HEK293 (cell line): ENCODE measurements around the gene ABT1.

Experiments used
- BCL6B ChIP-seq: fragments of 450-650 bp; formaldehyde crosslinking; IDR thresholded peaks from 2 replicates; pipeline ENCODE4 v1.5.1; 2017; ENCODE audit warnings: missing biosample characterization, missing genetic modification characterization
- GLI2 ChIP-seq: fragments of 450-650 bp; formaldehyde crosslinking; IDR thresholded peaks from 2 replicates; pipeline ENCODE4; 2017; ENCODE audit warnings: missing biosample characterization, missing genetic modification characterization, low read depth, borderline replicate concordance
- IKZF3 ChIP-seq: fragments of 450-650 bp; IDR thresholded peaks from 2 replicates; pipeline ENCODE4 v1.5.0; 2018; ENCODE audit warnings: missing biosample characterization, mild to moderate bottlenecking, missing genetic modification characterization, moderate library complexity
- OSR2 ChIP-seq: fragments of 450-650 bp; formaldehyde crosslinking; IDR thresholded peaks from 2 replicates; pipeline ENCODE4 v1.5.1; 2016; ENCODE audit warnings: missing biosample characterization, missing genetic modification characterization
- OVOL3 ChIP-seq: fragments of 450-650 bp; formaldehyde crosslinking; IDR thresholded peaks from 2 replicates; pipeline ENCODE4 v1.5.1; 2016; ENCODE audit warnings: missing biosample characterization, missing genetic modification characterization
- YY2 ChIP-seq: fragments of 450-650 bp; formaldehyde crosslinking; IDR thresholded peaks from 2 replicates; pipeline ENCODE4 v1.5.1; 2016; ENCODE audit warnings: missing biosample characterization, missing genetic modification characterization
- ZFHX2 ChIP-seq: fragments of 450-650 bp; formaldehyde crosslinking; conservative IDR thresholded peaks from 2 replicates; pipeline ENCODE4 v1.5.1; 2016; ENCODE audit warnings: missing biosample characterization, missing genetic modification characterization
- ZNF10 ChIP-seq: fragments of 450-650 bp; formaldehyde crosslinking; IDR thresholded peaks from 2 replicates; pipeline ENCODE4 v1.5.1; 2017; ENCODE audit warnings: missing biosample characterization, missing genetic modification characterization
- ZNF114 ChIP-seq: fragments of 450-650 bp; formaldehyde crosslinking; IDR thresholded peaks from 2 replicates; pipeline ENCODE4 v1.5.0; 2017; ENCODE audit warnings: missing biosample characterization, missing genetic modification characterization
- ZNF138 ChIP-seq: fragments of 450-650 bp; formaldehyde crosslinking; IDR thresholded peaks from 2 replicates; pipeline ENCODE4 v1.5.1; 2016; ENCODE audit warnings: missing biosample characterization, missing genetic modification characterization, borderline replicate concordance
- ZNF146 ChIP-seq: fragments of 450-650 bp; formaldehyde crosslinking; IDR thresholded peaks from 2 replicates; pipeline ENCODE4 v1.5.1; 2016; ENCODE audit warnings: missing biosample characterization, missing genetic modification characterization
- ZNF214 ChIP-seq: fragments of 450-650 bp; formaldehyde crosslinking; IDR thresholded peaks from 2 replicates; pipeline ENCODE4 v1.5.1; 2017; ENCODE audit warnings: missing biosample characterization, mild to moderate bottlenecking, missing genetic modification characterization, borderline replicate concordance
- ZNF26 ChIP-seq: fragments of 450-650 bp; formaldehyde crosslinking; IDR thresholded peaks from 2 replicates; pipeline ENCODE4 v1.5.1; 2016; ENCODE audit warnings: missing biosample characterization, missing genetic modification characterization
- ZNF280D ChIP-seq: fragments of 450-650 bp; formaldehyde crosslinking; IDR thresholded peaks from 2 replicates; pipeline ENCODE4 v1.5.1; 2016; ENCODE audit warnings: missing biosample characterization, missing genetic modification characterization
- ZNF350 ChIP-seq: fragments of 450-650 bp; formaldehyde crosslinking; IDR thresholded peaks from 2 replicates; pipeline ENCODE4 v1.5.0; 2017; ENCODE audit warnings: missing biosample characterization, mild to moderate bottlenecking, missing genetic modification characterization
- ZNF398 ChIP-seq: fragments of 450-650 bp; formaldehyde crosslinking; IDR thresholded peaks from 2 replicates; pipeline ENCODE4 v1.5.1; 2017; ENCODE audit warnings: missing biosample characterization, missing genetic modification characterization
- ZNF404 ChIP-seq: fragments of 450-650 bp; formaldehyde crosslinking; IDR thresholded peaks from 2 replicates; pipeline ENCODE4 v1.5.1; 2017; ENCODE audit warnings: missing biosample characterization, missing genetic modification characterization
- ZNF416 ChIP-seq: fragments of 450-650 bp; formaldehyde crosslinking; IDR thresholded peaks from 2 replicates; pipeline ENCODE4 v1.5.1; 2016; ENCODE audit warnings: missing biosample characterization, missing genetic modification characterization
- ZNF423 ChIP-seq: fragments of 450-650 bp; formaldehyde crosslinking; IDR thresholded peaks from 2 replicates; pipeline ENCODE4 v1.5.1; 2016; ENCODE audit warnings: missing biosample characterization, missing genetic modification characterization
- ZNF488 ChIP-seq: fragments of 450-650 bp; formaldehyde crosslinking; IDR thresholded peaks from 2 replicates; pipeline ENCODE4 v1.5.1; 2016; ENCODE audit warnings: missing biosample characterization, missing genetic modification characterization
- ZNF544 ChIP-seq: fragments of 450-650 bp; formaldehyde crosslinking; IDR thresholded peaks from 2 replicates; pipeline ENCODE4 v1.5.0; 2017; ENCODE audit warnings: missing biosample characterization, missing genetic modification characterization
- ZNF549 ChIP-seq: fragments of 450-650 bp; IDR thresholded peaks from 2 replicates; pipeline ENCODE4 v1.5.1; 2018; ENCODE audit warnings: missing biosample characterization, missing genetic modification characterization, mild to moderate bottlenecking, inconsistent platforms, moderate library complexity
- ZNF596 ChIP-seq: fragments of 450-650 bp; IDR thresholded peaks from 2 replicates; pipeline ENCODE4 v1.5.0; 2018; ENCODE audit warnings: missing biosample characterization, mild to moderate bottlenecking, missing genetic modification characterization, moderate library complexity
- ZNF626 ChIP-seq: fragments of 450-650 bp; sonication (Bioruptor Pico); formaldehyde crosslinking; IDR thresholded peaks from 2 replicates; pipeline ENCODE4 v1.5.1; 2018; ENCODE audit warnings: missing biosample characterization, missing genetic modification characterization, inconsistent platforms
- ZNF639 ChIP-seq: fragments of 450-650 bp; formaldehyde crosslinking; IDR thresholded peaks from 2 replicates; pipeline ENCODE4 v1.5.1; 2016; ENCODE audit warnings: missing biosample characterization, missing genetic modification characterization
- ZNF837 ChIP-seq: fragments of 450-650 bp; formaldehyde crosslinking; IDR thresholded peaks from 2 replicates; pipeline ENCODE4 v1.5.1; 2016; ENCODE audit warnings: missing biosample characterization, missing genetic modification characterization
- ZNF843 ChIP-seq: fragments of 450-650 bp; formaldehyde crosslinking; IDR thresholded peaks from 2 replicates; pipeline ENCODE4 v1.5.1; 2016; ENCODE audit warnings: missing biosample characterization, missing genetic modification characterization
- ZSCAN5A ChIP-seq: fragments of 450-650 bp; formaldehyde crosslinking; IDR thresholded peaks from 2 replicates; pipeline ENCODE4 v1.5.1; 2016; ENCODE audit warnings: missing biosample characterization, missing genetic modification characterization

Gene ABT1

GRCh38 chr6:26571592-26572296 is 25.0 kb upstream of the ABT1 start (continued):
- TF ChIP-seq ZNF214 (tag by site-specific recombination) (no peak), YY2 (tag by site-specific recombination) (0 out of 2 replicates have a peak, but pooled peaks have one; percentile 11), ZNF404 (tag by site-specific recombination) (no peak), ZFHX2 (tag by site-specific recombination) (peak; percentile 44; the same call in 1 of the 2 replicates), ZNF114 (tag by site-specific recombination) (no peak), ZNF544 (no peak), GLI2 (0 out of 2 replicates have a peak, but pooled peaks have one; percentile 20), ZNF596 (tag by site-specific recombination) (peak; percentile 73), OSR2 (tag by site-specific recombination) (peak; percentile 30; the same call in 1 of the 2 replicates), ZNF416 (tag by site-specific recombination) (no peak), ZNF10 (tag by site-specific recombination) (peak; percentile 22; the same call in 1 of the 2 replicates), ZNF423 (tag by site-specific recombination) (no peak), ZNF280D (no peak), ZNF639 (tag by site-specific recombination) (peak; percentile 68), ZNF26 (no peak), ZNF146 (peak; percentile 28; the same call in 1 of the 2 replicates), ZNF138 (tag by site-specific recombination) (no peak), ZNF843 (tag by site-specific recombination) (peak; percentile 73), ZNF488 (tag by site-specific recombination) (no peak), ZNF350 (tag by site-specific recombination) (no peak), ZNF549 (no peak), ZNF626 (tag by site-specific recombination) (peak; percentile 59; the same call in 1 of the 2 replicates), ZNF837 (tag by site-specific recombination) (no peak), ZNF398 (peak; percentile 74), BCL6B (tag by site-specific recombination) (peak; percentile 90), IKZF3 (tag by site-specific recombination) (peak; percentile 99), OVOL3 (tag by site-specific recombination) (no peak), ZSCAN5A (peak; percentile 50; the same call in 1 of the 2 replicates)
